Heart left ventricle (tissue), 16 donors: ENCODE data around the gene ELL. TPM values are rescaled to one million over a fixed set of nuclear protein-coding genes. Genes with fewer than 3 reads are reported as not detected.

Source experiments
- ATAC-seq, 4 donors: fragments of 200-7000 bp; cut with Tn5 transposase; one replicate each; pipeline ENCODE4 v1.9.1; 2020 to 2022; ENCODE audit warnings: moderate library complexity in 4 of 4, mild to moderate bottlenecking in 3 of 4, moderate number of reproducible peaks in 1 of 4
- DNase-seq, 5 donors: peaks; one replicate each; pipeline ENCODE4 v3.0.0-alpha.2; 2020
- H3K27ac ChIP-seq, 12 donors: fragments of 200-600 bp; sonication (generic) in 4 of 12; one replicate each; pipeline versions ENCODE4 v1.5.0 to v1.8.0; 2016 to 2022; ENCODE audit warnings: mild to moderate bottlenecking in 2 of 12
- H3K27me3 ChIP-seq, 9 donors: fragments of 200-600 bp; sonication (generic) in 2 of 9; one replicate each; pipeline versions ENCODE4 v1.5.1 to v1.8.0; 2016 to 2022; ENCODE audit warnings: mild to moderate bottlenecking in 3 of 9
- H3K36me3 ChIP-seq, 9 donors: fragments of 200-600 bp; sonication (generic) in 2 of 9; one replicate each; pipeline versions ENCODE4 v1.5.0 to v1.8.0; 2018 to 2022; ENCODE audit warnings: mild to moderate bottlenecking in 2 of 9
- H3K4me1 ChIP-seq, 12 donors: fragments of 200-600 bp; sonication (generic) in 4 of 12; one replicate each; pipeline versions ENCODE4 v1.5.0 to v1.8.0; 2016 to 2022; ENCODE audit warnings: mild to moderate bottlenecking in 3 of 12
- H3K4me3 ChIP-seq, 12 donors: fragments of 200-600 bp; sonication (generic) in 4 of 12; one replicate each; pipeline versions ENCODE4 v1.5.0 to v1.8.0; 2017 to 2022; ENCODE audit warnings: mild to moderate bottlenecking in 9 of 12, moderate library complexity in 4 of 12
- H3K9me3 ChIP-seq, 12 donors: fragments of 200-600 bp; sonication (generic) in 4 of 12; one replicate each; pipeline versions ENCODE4 v1.5.0 to v1.8.0; 2016 to 2022; ENCODE audit warnings: mild to moderate bottlenecking in 1 of 12
- POLR2A ChIP-seq, 2 donors: fragments of 450-650 bp; IDR thresholded peaks; one replicate each; pipeline ENCODE4 v1.6.1; 2017; ENCODE audit warnings: antibody characterized with exemption in 2 of 2, mild to moderate bottlenecking in 2 of 2, moderate library complexity in 2 of 2
- WGBS, 4 donors: extraction: QIAGEN DNeasy Blood & Tissue Kit in 2 of 4; methylation state at CpG; one replicate each; pipeline versions ENCODE4 v1.1.5 to v1.1.7; 2013 to 2018; 5-methylcytosine and 5-hydroxymethylcytosine counted together
- intact Hi-C, 10 donors: fragments of 100-400 bp; cut with DNase I; formaldehyde crosslinking; loops; one replicate each; pipeline versions ENCODE4 v1.11.1 to v1.14.2; 2022
- polyA plus RNA-seq, 2 donors: library from polyadenylated mRNA; stranded (reverse); fragments of 200-250 nt; gene quantifications; one replicate each; pipeline ENCODE4 v1.2.3, GENCODE V29; 2013
- total RNA-seq, 9 donors: library from RNA; depleted of rRNA in 2 of 9; stranded (reverse); fragments of >200 nt in 2 of 9; fragmentation: NEBNext Ultra II Directional in 3 of 9; extraction: Animal tissue kit (Norgen Biotek cat#: 25700) in 3 of 9; gene quantifications; one replicate each; pipeline versions ENCODE4 v1.1.0 to v1.2.4, GENCODE V29; 2016 to 2023
- TF ChIP-seq, protein P1 (sequence below), 12 donors: fragments of 200-600 bp; sonication (generic) in 4 of 12; IDR thresholded peaks; one replicate each; pipeline versions ENCODE4 v1.5.0 to v1.8.0; 2018 to 2022; ENCODE audit warnings: antibody characterized with exemption in 12 of 12, mild to moderate bottlenecking in 5 of 12
- donor health status: ischemic (EF 13 %, LVEDD 7.1; RV severe dilation, severe dysfunction).
- donor health status: healthy with polysubstance abuse.
- donor health status: DM: no; HTN: yes; CAD: no.
- donor health status: DM: no; HTN: no; CAD: no.
- donor health status: ischemic (EF 25% LVEDD 6.9; RV normal size, moderate dysfunction).
- donor health status: ischemic (EF 25% LVEDD 5.7; RV mildly dilated, moderate dysfunction).
- donor health status: healthy.
- donor health status: DM: yes; HTN: yes; CAD: no.
- donor health status: ischemic (EF 35%, LVEDD 5.7; RV mildly dilated, moderate dysfunction).
- donor health status: nonischemic (EF 11% LVEDD 7.7; RV severe dilation, severe dysfunction).
- donor health status: DM: yes; HTN: yes; CAD: no.
- donor health status: PGD.
- donor health status: ischemic (EF 29% LVEDD 5.4; RV normal size, mild dysfunction).
- donor health status: nonischemic (EF 23%, LVEDD 6.1; RV moderate dilation, normal function).

Gene ELL
- total and polyA plus RNA-seq, 11 donors: 5.9 to 17.8 (median 7.3) TPM

GRCh38 chr19:18559685-18560084, 37.8 kb upstream of the ELL start:
- Histone ChIP-seq H3K27ac (peak overlapping the region in 3 of 12 donors; percentile 1 to 42 (median 9)), H3K27me3 (no peaks in the 10 kb centered on the region), H3K4me1 (peaks cover 5 to 38% (median 22%) of the 10 kb centered on the region in 12 donors), H3K9me3 (no peaks in the 10 kb centered on the region), H3K36me3 (peaks cover 0 to 30% (median 21%) of the 10 kb centered on the region in 9 donors), H3K4me3 (no peak overlapping the region)
- no peak for TF ChIP-seq POLR2A (IDR thresholded peaks at IDR 0.05)
- TF ChIP-seq, protein P1, sequence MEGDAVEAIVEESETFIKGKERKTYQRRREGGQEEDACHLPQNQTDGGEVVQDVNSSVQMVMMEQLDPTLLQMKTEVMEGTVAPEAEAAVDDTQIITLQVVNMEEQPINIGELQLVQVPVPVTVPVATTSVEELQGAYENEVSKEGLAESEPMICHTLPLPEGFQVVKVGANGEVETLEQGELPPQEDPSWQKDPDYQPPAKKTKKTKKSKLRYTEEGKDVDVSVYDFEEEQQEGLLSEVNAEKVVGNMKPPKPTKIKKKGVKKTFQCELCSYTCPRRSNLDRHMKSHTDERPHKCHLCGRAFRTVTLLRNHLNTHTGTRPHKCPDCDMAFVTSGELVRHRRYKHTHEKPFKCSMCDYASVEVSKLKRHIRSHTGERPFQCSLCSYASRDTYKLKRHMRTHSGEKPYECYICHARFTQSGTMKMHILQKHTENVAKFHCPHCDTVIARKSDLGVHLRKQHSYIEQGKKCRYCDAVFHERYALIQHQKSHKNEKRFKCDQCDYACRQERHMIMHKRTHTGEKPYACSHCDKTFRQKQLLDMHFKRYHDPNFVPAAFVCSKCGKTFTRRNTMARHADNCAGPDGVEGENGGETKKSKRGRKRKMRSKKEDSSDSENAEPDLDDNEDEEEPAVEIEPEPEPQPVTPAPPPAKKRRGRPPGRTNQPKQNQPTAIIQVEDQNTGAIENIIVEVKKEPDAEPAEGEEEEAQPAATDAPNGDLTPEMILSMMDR (IDR thresholded peaks at IDR 0.05): no peak
- ATAC-seq (no peak), DNase-seq (no peak)
- 46 to 63% (median 53%) methylated on average over 5 of the region's 5 CpGs for WGBS, 4 donors
- intact Hi-C loops: loop anchor here in 6 of 10 donors (5.0 to 10.0 kb wide), 5 partner anchors 37 to 97 kb away; partner anchors contain the start of gene ELL (in 3 of the 6)

DNA sequence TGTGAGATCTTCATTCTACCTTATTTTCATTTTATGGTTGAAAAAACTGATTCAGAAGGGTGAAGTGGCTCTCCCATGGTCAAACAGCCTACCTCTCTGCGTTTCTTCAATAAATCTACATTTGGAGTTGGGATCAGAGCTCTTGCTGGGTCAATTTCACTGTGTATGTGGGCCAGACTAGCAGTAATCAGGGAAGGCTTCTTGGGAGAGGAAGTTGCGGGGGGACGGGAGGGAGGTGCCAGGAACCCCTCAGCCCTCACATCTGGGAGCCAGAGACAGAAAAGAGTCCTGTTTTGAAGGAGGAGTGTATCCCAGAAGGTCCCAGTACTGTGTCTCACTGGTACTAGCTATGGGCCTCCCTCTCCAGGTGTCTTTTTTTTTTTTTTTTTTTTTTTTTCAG, 36.7 kb upstream of the ELL start:
- H3K27me3 ChIP-seq: no peaks in the 10 kb centered on the region
- H3K27ac ChIP-seq: peak overlapping the region in 11 of 12 donors; percentile 92 to 99 (median 96)
- intact Hi-C loops: loop anchor here in 4 of 10 donors (5.0 to 10.0 kb wide), 3 partner anchors 36 to 96 kb away; partner anchors contain the start of gene ELL (in 3 of the 4)
- H3K36me3 ChIP-seq: peaks cover 0 to 20% (median 11%) of the 10 kb centered on the region in 9 donors
- H3K4me3 ChIP-seq: peak overlapping the region in 11 of 12 donors; percentile 64 to 99 (median 92)
- ATAC-seq: no peak
- no peak for DNase-seq
- TF ChIP-seq POLR2A (IDR thresholded peaks at IDR 0.05): no peak
- TF ChIP-seq, protein P1 (IDR thresholded peaks at IDR 0.05): no peak
- H3K9me3 ChIP-seq: no peaks in the 10 kb centered on the region
- WGBS, 4 donors: 61 to 69% (median 64%) methylated on average over 3 of the region's 3 CpGs
- H3K4me1 ChIP-seq: peaks cover 5 to 38% (median 22%) of the 10 kb centered on the region in 12 donors

GRCh38 chr19:18558202-18558555, 36.3 kb upstream of the ELL start:
- Histone ChIP-seq H3K36me3 (peaks cover 0 to 15% (median 7%) of the 10 kb centered on the region in 9 donors), H3K27me3 (no peaks in the 10 kb centered on the region), H3K27ac (peak overlapping the region; percentile 64 to 99 (median 96)), H3K9me3 (no peaks in the 10 kb centered on the region), H3K4me1 (peaks cover 5 to 38% (median 22%) of the 10 kb centered on the region in 12 donors), H3K4me3 (peak overlapping the region; percentile 64 to 99 (median 92))
- TF ChIP-seq POLR2A (IDR thresholded peaks at IDR 0.05): no peak
- TF ChIP-seq, protein P1 (IDR thresholded peaks at IDR 0.05): no peak
- DNase-seq (no peak), ATAC-seq (no peak)
- intact Hi-C loops: loop anchor here in 4 of 10 donors (5.0 to 10.0 kb wide), 3 partner anchors 36 to 96 kb away; partner anchors contain the start of gene ELL (in 3 of the 4)
- WGBS, 4 donors: 4 to 8% (median 6%) methylated on average over 11 of the region's 11 CpGs

- Histone ChIP-seq H3K27me3 (no peaks in the 10 kb centered on the region), H3K36me3 (peaks cover 0 to 10% (median under 1%) of the 10 kb centered on the region in 9 donors), H3K27ac (peak within 1 kb of the TSS; percentile 64 to 99 (median 96)), H3K9me3 (no peaks in the 10 kb centered on the region), H3K4me3 (peak within 1 kb of the TSS; percentile 64 to 99 (median 92)), H3K4me1 (peaks cover 5 to 36% (median 22%) of the 10 kb centered on the region in 12 donors)
- DNase-seq (peak; percentile 98 to 99 (median 98)), ATAC-seq (peak; percentile 96 to 99 (median 97))
- intact Hi-C loops: loop anchor here in 4 of 10 donors (1.0 to 10.0 kb wide), 5 partner anchors 14 to 95 kb away; partner anchors contain the start of genes ELL (in 3 of the 4), FKBP8 (in 1 of the 4) and UBA52 (in 1 of the 4)
- 1 to 4% (median 2%) methylated on average over 11 to 58 of the region's 58 CpGs for WGBS, 4 donors
- TF ChIP-seq POLR2A (IDR thresholded peaks at IDR 0.05): peak in 1 of 2 donors; percentile 77
- TF ChIP-seq, protein P1 (IDR thresholded peaks at IDR 0.05): no peak
Measured at GRCh38 chr19:18557411-18558201, 35.7 kb upstream of the ELL start, which contains the start of gene KXD1. Gene KXD1, plus strand, starts transcription at chr19:18557870. Its CDS starts 4,187 bp downstream, at chr19:18562057.
